Measurements from ENCODE around the gene DYNC2H1.

- TF ChIP-seq RAD21 (IDR thresholded peaks at IDR 0.05; ENCODE audit: low read depth) (no peak), FOXM1 (IDR thresholded peaks at IDR 0.05; ENCODE audit: borderline replicate concordance, low read depth) (no peak), USF1 (IDR thresholded peaks at IDR 0.05) (no peak), MAX (IDR thresholded peaks at IDR 0.05) (no peak), TEAD4 (IDR thresholded peaks at IDR 0.05) (no peak), YY1 (IDR thresholded peaks at IDR 0.05; ENCODE audit: low read depth) (no peak), TAF1 (IDR thresholded peaks at IDR 0.05; ENCODE audit: low read depth) (no peak)
Measured at GRCh38 chr11:103071008-103071407, 38.2 kb upstream of the DYNC2H1 start.

All from Ishikawa (cell line).